Measurements from ENCODE around the gene PALMD. TPM values are rescaled to one million over a fixed set of nuclear protein-coding genes. Genes with fewer than 3 reads are reported as not detected.

The PALMD gene
- total RNA-seq, 2 experiments from 2014 or later: not detected

- Histone ChIP-seq H3K27me3 (ENCODE audit: control insufficient read depth in 1 of 2, insufficient read depth in 2 of 2, low read length in 2 of 2) (no peaks in the 10 kb centered on the region), H3K27ac (ENCODE audit: low read depth in 1 of 2, low read length in 2 of 2) (no peak overlapping the region), H3K4me1 (ENCODE audit: insufficient read depth, low read length) (peaks cover 13% of the 10 kb centered on the region), H3K36me3 (ENCODE audit: insufficient read depth, low read length) (no peaks in the 10 kb centered on the region), H3K9me3 (ENCODE audit: control insufficient read depth in 1 of 2, insufficient read depth in 1 of 2, low read length in 2 of 2) (no peaks in the 10 kb centered on the region), H3K4me3 (ENCODE audit: low read length) (no peak overlapping the region)
- H3K4me1 Mint-ChIP-seq (ENCODE audit: low read depth): peaks cover 9% of the 10 kb centered on the region
- H3K36me3 Mint-ChIP-seq (ENCODE audit: low read depth): no peaks in the 10 kb centered on the region
- ChIA-PET POLR2A (no interaction called here), CTCF (interaction anchor here (1.1 to 1.5 kb wide), 2 partner anchors 21 to 33 kb away, joined by 3 read pairs; no protein-coding TSS in a partner anchor)
- peak; percentile 57 for ATAC-seq (ENCODE audit: poor library complexity)
- intact Hi-C loops (cut with DNase I, micrococcal nuclease): loop anchor here (1.0 to 5.0 kb wide), 4 partner anchors 525 to 960 kb away; no protein-coding TSS in a partner anchor
- H3K27ac Mint-ChIP-seq: no peak overlapping the region
- DNase-seq: peak; percentile 8 to 71 (median 34)
- H3K9me3 Mint-ChIP-seq: no peaks in the 10 kb centered on the region
- H3K4me3 Mint-ChIP-seq: no peak overlapping the region
- H3K27me3 Mint-ChIP-seq: no peaks in the 10 kb centered on the region
- peak; percentile 73 for TF ChIP-seq CTCF (IDR thresholded peaks at IDR 0.05)
Measured at GRCh38 chr1:99707535-99708142, 61.7 kb downstream of the PALMD start.

DNA sequence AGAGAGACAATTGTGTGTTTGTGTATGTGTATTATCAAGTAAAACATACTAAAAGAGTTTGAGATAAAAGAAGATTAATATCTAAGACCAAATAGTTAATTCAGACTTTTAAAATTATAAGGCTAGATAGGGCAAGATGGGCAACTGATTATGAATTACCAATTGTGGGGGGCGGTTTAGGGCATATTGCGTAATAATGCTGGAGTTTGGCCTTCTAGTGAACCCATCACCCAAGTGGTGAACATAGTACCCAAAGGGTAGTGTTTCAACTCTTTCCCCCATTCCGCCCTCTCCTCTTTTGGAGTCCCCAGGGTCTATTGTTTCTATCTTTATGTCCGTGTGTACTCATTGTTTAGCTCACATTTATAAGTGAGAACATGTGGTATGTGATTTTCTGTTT is 65.1 kb downstream of the PALMD start:
- peaks cover 4% of the 10 kb centered on the region for H3K4me1 Mint-ChIP-seq (ENCODE audit: low read depth)
- H3K4me3 Mint-ChIP-seq: no peak overlapping the region
- ChIA-PET CTCF (no interaction called here), POLR2A (no interaction called here)
- Histone ChIP-seq H3K36me3 (ENCODE audit: insufficient read depth, low read length) (no peaks in the 10 kb centered on the region), H3K27ac (ENCODE audit: low read depth in 1 of 2, low read length in 2 of 2) (no peak overlapping the region), H3K27me3 (ENCODE audit: control insufficient read depth in 1 of 2, insufficient read depth in 2 of 2, low read length in 2 of 2) (no peaks in the 10 kb centered on the region), H3K4me3 (ENCODE audit: low read length) (no peak overlapping the region), H3K9me3 (ENCODE audit: control insufficient read depth in 1 of 2, insufficient read depth in 1 of 2, low read length in 2 of 2) (no peaks in the 10 kb centered on the region), H3K4me1 (ENCODE audit: insufficient read depth, low read length) (no peaks in the 10 kb centered on the region)
- no peak overlapping the region for H3K27ac Mint-ChIP-seq
- no peaks in the 10 kb centered on the region for H3K36me3 Mint-ChIP-seq (ENCODE audit: low read depth)
- intact Hi-C loops (cut with DNase I, micrococcal nuclease): no loop called here
- DNase-seq: no peak
- TF ChIP-seq CTCF (IDR thresholded peaks at IDR 0.05): no peak
- no peak for ATAC-seq (ENCODE audit: poor library complexity)
- no peaks in the 10 kb centered on the region for H3K27me3 Mint-ChIP-seq
- H3K9me3 Mint-ChIP-seq: no peaks in the 10 kb centered on the region

DNA sequence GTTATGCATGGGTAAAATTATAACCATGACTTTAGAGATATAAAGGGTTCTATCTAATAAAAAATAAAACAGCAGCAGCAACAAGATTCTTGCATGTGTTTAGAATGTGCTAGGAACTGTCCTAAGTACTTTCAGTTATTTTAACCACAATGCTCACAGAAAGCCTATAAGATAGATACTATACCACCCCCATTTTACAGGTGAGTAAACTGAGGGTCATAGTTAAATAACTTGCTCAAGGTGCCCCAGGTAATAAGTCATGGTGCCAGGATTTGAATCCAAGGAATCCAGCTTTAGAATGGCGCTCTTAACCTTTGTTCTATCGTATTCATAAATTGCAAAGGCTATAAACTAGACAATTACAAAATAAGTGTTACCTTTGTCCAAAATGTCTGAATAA is 67.1 kb downstream of the PALMD start:
- H3K27ac ChIP-seq (ENCODE audit: low read depth in 1 of 2, low read length in 2 of 2): no peak overlapping the region
- H3K36me3 ChIP-seq (ENCODE audit: insufficient read depth, low read length): no peaks in the 10 kb centered on the region
- no peak overlapping the region for H3K4me3 ChIP-seq (ENCODE audit: low read length)
- H3K4me1 ChIP-seq (ENCODE audit: insufficient read depth, low read length): no peaks in the 10 kb centered on the region
- no peaks in the 10 kb centered on the region for H3K9me3 Mint-ChIP-seq
- ATAC-seq (ENCODE audit: poor library complexity) (no peak), DNase-seq (no peak)
- H3K4me3 Mint-ChIP-seq: no peak overlapping the region
- intact Hi-C loops (cut with DNase I, micrococcal nuclease): no loop called here
- H3K4me1 Mint-ChIP-seq (ENCODE audit: low read depth): peaks cover 4% of the 10 kb centered on the region
- H3K9me3 ChIP-seq (ENCODE audit: control insufficient read depth in 1 of 2, insufficient read depth in 1 of 2, low read length in 2 of 2): no peaks in the 10 kb centered on the region
- no peaks in the 10 kb centered on the region for H3K36me3 Mint-ChIP-seq (ENCODE audit: low read depth)
- H3K27ac Mint-ChIP-seq: no peak overlapping the region
- H3K27me3 ChIP-seq (ENCODE audit: control insufficient read depth in 1 of 2, insufficient read depth in 2 of 2, low read length in 2 of 2): no peaks in the 10 kb centered on the region
- TF ChIP-seq CTCF (IDR thresholded peaks at IDR 0.05): no peak
- CTCF ChIA-PET: no interaction called here
- POLR2A ChIA-PET: no interaction called here
- H3K27me3 Mint-ChIP-seq: no peaks in the 10 kb centered on the region

All from CD4-positive, alpha-beta T cell (primary cell).